Measurements from ENCODE around the gene SORL1-AS1.

The SORL1-AS1 gene

DNA sequence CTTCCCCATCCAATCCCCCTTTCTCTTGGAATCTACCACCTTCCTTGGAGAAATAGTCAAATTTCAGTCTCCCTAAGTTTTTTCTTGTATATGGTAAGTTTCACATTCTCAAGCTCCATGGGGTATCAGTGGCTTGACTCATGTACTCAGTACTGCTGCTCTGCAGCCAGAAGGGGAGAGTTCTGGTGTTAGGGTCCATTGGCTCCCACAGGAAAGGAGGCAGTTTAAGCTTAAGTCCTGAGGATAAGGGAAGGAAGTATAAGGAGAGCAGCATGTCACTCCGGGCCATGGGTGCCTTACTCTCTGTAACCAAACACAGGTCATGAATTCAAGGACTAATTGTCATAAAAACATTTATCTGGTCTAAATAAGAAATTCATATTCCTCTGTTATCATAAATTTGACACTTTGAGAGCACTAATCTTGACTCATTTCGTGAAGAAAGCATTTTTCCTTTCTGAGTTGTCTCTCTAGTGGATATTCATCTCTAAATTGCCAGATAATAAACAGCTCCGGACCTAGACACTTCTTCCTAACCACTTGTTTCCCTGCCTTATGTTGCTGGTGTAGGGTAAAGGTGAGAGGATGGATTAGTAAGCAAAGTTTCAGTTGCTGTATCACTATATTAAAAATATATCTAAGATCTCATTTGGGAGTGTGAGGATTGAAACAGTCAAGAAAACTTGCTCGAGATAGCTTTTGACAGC, 20.8 kb downstream of the SORL1-AS1 start:
- H3K4me3 ChIP-seq (ENCODE audit: low read depth, low read length): no peak overlapping the region

DNA sequence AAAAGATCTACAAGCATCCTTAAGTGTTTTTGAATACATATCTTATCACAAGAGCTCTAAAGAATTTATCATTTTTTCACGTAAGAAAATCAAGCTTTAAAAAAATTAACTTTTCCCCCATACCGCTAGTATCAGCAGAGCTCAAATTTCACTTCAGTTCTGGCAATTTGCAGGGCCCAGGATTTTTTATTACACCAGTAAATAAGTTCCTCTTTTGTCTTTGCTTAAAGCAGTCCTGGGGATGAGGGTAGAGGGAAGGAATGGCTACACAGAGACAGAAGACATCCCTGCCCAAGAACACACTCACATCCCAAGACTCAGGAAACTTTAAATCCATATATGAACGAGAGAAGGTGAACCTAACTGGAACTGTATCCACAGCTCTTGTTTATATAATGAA, 23.2 kb downstream of the SORL1-AS1 start:
- Histone ChIP-seq H2BK5ac (ENCODE audit: low read depth, low read length, poor library complexity) (no peak overlapping the region), H3K14ac (ENCODE audit: low read length) (no peak overlapping the region), H4K8ac (ENCODE audit: low read depth, low read length) (no peak overlapping the region), H2BK120ac (ENCODE audit: insufficient read depth, low read length, poor library complexity) (no peak overlapping the region), H3K23ac (ENCODE audit: low read length) (no peak overlapping the region), H4K91ac (ENCODE audit: low read depth, low read length) (no peak overlapping the region), H2AK5ac (ENCODE audit: low read length) (no peak overlapping the region), H3K27me3 (ENCODE audit: insufficient read depth, low read length) (no peaks in the 10 kb centered on the region), H3K79me1 (ENCODE audit: low read length) (no peaks in the 10 kb centered on the region), H3K9ac (ENCODE audit: low read length) (no peak overlapping the region), H3K4me2 (ENCODE audit: low read length) (no peak overlapping the region), H2AFZ (ENCODE audit: insufficient read depth, low read length, poor library complexity) (no peak overlapping the region), H3K18ac (ENCODE audit: low read length) (no peak overlapping the region), H3K4ac (ENCODE audit: low read depth, low read length) (no peak overlapping the region), H3K4me1 (ENCODE audit: control insufficient read depth in 1 of 2, insufficient read depth in 2 of 2, low read length in 2 of 2) (peaks cover 0 to 7% of the 10 kb centered on the region in 2 experiments), H3K9me3 (ENCODE audit: insufficient read depth, low read depth, low read length) (no peaks in the 10 kb centered on the region), H2BK12ac (ENCODE audit: low read length) (no peak overlapping the region), H4K12ac (ENCODE audit: low read depth, low read length) (no peak overlapping the region), H3K4me3 (ENCODE audit: low read depth, low read length) (no peak overlapping the region), H3K36me3 (ENCODE audit: control insufficient read depth in 1 of 2, insufficient read depth in 2 of 2, low read length in 2 of 2) (no peaks in the 10 kb centered on the region), H3K27ac (ENCODE audit: low read depth, low read length) (no peak overlapping the region), H3K79me2 (ENCODE audit: control insufficient read depth, insufficient read depth, low read length, poor library complexity) (no peaks in the 10 kb centered on the region)
- no peak for DNase-seq
- no CpG with 5 or more reads among the region's 3 CpGs for WGBS (ENCODE audit: extremely low coverage, insufficient coverage, insufficient read length)

More for the DNA sequence above, 20.8 kb downstream of the SORL1-AS1 start:
- Histone ChIP-seq H3K14ac (ENCODE audit: low read length) (no peak overlapping the region), H4K91ac (ENCODE audit: low read depth, low read length) (no peak overlapping the region), H2BK5ac (ENCODE audit: low read depth, low read length, poor library complexity) (no peak overlapping the region), H3K4me1 (ENCODE audit: control insufficient read depth in 1 of 2, insufficient read depth in 2 of 2, low read length in 2 of 2) (peaks cover 0 to 3% of the 10 kb centered on the region in 2 experiments), H3K23ac (ENCODE audit: low read length) (no peak overlapping the region), H3K4me2 (ENCODE audit: low read length) (no peak overlapping the region), H3K4ac (ENCODE audit: low read depth, low read length) (no peak overlapping the region), H4K8ac (ENCODE audit: low read depth, low read length) (no peak overlapping the region), H3K79me1 (ENCODE audit: low read length) (no peaks in the 10 kb centered on the region), H2BK120ac (ENCODE audit: insufficient read depth, low read length, poor library complexity) (no peak overlapping the region), H2AFZ (ENCODE audit: insufficient read depth, low read length, poor library complexity) (no peak overlapping the region), H2AK5ac (ENCODE audit: low read length) (no peak overlapping the region), H3K79me2 (ENCODE audit: control insufficient read depth, insufficient read depth, low read length, poor library complexity) (no peaks in the 10 kb centered on the region), H3K27ac (ENCODE audit: low read depth, low read length) (no peak overlapping the region), H4K12ac (ENCODE audit: low read depth, low read length) (no peak overlapping the region), H3K9me3 (ENCODE audit: insufficient read depth, low read depth, low read length) (no peaks in the 10 kb centered on the region), H3K18ac (ENCODE audit: low read length) (no peak overlapping the region), H3K27me3 (ENCODE audit: insufficient read depth, low read length) (no peaks in the 10 kb centered on the region), H2BK12ac (ENCODE audit: low read length) (no peak overlapping the region), H3K36me3 (ENCODE audit: control insufficient read depth in 1 of 2, insufficient read depth in 2 of 2, low read length in 2 of 2) (no peaks in the 10 kb centered on the region), H3K9ac (ENCODE audit: low read length) (no peak overlapping the region)
- DNase-seq: no peak
- no CpG with 5 or more reads among the region's 4 CpGs for WGBS (ENCODE audit: extremely low coverage, insufficient coverage, insufficient read length)

DNA sequence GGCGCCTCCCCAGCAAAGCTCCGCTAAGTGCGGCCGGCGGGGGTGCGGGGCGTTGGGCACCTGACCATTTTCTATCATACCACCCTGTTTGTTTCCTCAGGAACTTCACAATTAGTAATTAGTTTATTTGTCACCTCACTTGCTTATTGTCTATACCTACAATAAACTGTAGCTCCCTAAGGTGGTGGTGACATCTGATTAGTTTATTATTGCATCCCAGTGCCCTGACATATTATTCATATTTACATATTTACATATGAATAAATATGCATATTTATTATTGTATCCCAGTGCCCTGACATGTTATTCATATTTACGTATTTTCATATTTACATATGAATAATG, 25.4 kb downstream of the SORL1-AS1 start:
- no peak overlapping the region for H2BK12ac ChIP-seq (ENCODE audit: low read length)
- no peaks in the 10 kb centered on the region for H3K36me3 ChIP-seq (ENCODE audit: control insufficient read depth in 1 of 2, insufficient read depth in 2 of 2, low read length in 2 of 2)
- no peaks in the 10 kb centered on the region for H3K27me3 ChIP-seq (ENCODE audit: insufficient read depth, low read length)
- no peaks in the 10 kb centered on the region for H3K9me3 ChIP-seq (ENCODE audit: insufficient read depth, low read depth, low read length)
- H4K91ac ChIP-seq (ENCODE audit: low read depth, low read length): no peak overlapping the region
- H3K27ac ChIP-seq (ENCODE audit: low read depth, low read length): no peak overlapping the region
- no CpG with 5 or more reads among the region's 8 CpGs for WGBS (ENCODE audit: extremely low coverage, insufficient coverage, insufficient read length)
- peak overlapping the region; percentile 34 for H3K4me3 ChIP-seq (ENCODE audit: low read depth, low read length)
- H2BK120ac ChIP-seq (ENCODE audit: insufficient read depth, low read length, poor library complexity): no peak overlapping the region
- no peak overlapping the region for H4K12ac ChIP-seq (ENCODE audit: low read depth, low read length)
- DNase-seq: no peak
- no peak overlapping the region for H3K9ac ChIP-seq (ENCODE audit: low read length)
- H3K79me2 ChIP-seq (ENCODE audit: control insufficient read depth, insufficient read depth, low read length, poor library complexity): no peaks in the 10 kb centered on the region
- H3K4me2 ChIP-seq (ENCODE audit: low read length): peak overlapping the region; percentile 55
- H3K4me1 ChIP-seq (ENCODE audit: control insufficient read depth in 1 of 2, insufficient read depth in 2 of 2, low read length in 2 of 2): peaks cover 0 to 7% of the 10 kb centered on the region in 2 experiments
- no peak overlapping the region for H3K4ac ChIP-seq (ENCODE audit: low read depth, low read length)
- H3K79me1 ChIP-seq (ENCODE audit: low read length): no peaks in the 10 kb centered on the region
- H4K8ac ChIP-seq (ENCODE audit: low read depth, low read length): no peak overlapping the region
- no peak overlapping the region for H2AFZ ChIP-seq (ENCODE audit: insufficient read depth, low read length, poor library complexity)
- H2BK5ac ChIP-seq (ENCODE audit: low read depth, low read length, poor library complexity): no peak overlapping the region
- H3K14ac ChIP-seq (ENCODE audit: low read length): no peak overlapping the region
- H2AK5ac ChIP-seq (ENCODE audit: low read length): no peak overlapping the region
- no peak overlapping the region for H3K23ac ChIP-seq (ENCODE audit: low read length)
- H3K18ac ChIP-seq (ENCODE audit: low read length): no peak overlapping the region

DNA sequence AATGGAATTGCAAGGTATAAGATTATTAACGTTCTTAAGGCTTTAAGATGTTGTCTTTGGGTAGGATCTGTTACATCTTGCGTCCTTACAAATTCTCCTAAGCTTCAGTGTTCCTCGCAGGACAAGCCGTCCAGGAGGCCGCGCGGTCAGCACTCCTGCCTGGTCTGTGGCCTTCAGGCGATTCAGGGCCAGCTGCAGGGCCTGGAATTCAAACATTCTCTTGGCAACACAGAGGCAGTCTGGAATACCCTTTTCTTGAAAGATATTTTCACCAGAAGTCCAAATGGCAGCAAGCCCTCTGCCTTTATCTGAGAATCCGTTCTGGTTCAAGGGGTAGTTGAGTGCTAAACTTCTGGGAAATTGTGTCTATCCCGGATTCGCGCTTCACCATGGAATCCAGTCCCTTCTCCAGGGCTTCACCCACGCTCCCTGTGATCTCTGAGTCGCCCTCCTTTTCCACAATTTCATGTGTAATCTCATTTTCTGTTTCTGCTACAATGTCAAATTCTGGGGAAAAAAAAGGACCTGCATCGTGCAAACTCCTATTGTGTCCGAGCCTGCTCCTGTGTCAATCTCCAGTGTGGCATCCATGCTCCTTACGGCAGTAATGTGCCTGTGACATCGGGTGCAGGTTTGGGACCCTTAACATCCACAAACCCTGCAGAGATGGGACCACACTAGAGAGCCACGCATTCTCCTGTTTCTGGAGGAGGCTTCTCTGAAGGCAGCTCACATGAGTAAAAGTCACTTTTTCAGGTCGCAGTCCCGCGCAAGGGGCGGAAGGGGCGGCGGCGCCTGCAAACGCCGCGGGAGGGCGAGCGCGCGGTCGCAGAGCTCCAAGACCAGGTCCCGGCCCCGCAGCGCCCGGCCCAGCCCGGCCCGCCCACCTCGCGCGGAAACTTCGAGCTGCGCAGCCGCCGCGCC, 26.0 kb downstream of the SORL1-AS1 start:
- Histone ChIP-seq H3K23ac (ENCODE audit: low read length) (no peak overlapping the region), H3K14ac (ENCODE audit: low read length) (no peak overlapping the region), H3K27ac (ENCODE audit: low read depth, low read length) (no peak overlapping the region), H3K4me2 (ENCODE audit: low read length) (peak overlapping the region; percentile 55), H3K27me3 (ENCODE audit: insufficient read depth, low read length) (no peaks in the 10 kb centered on the region), H3K9me3 (ENCODE audit: insufficient read depth, low read depth, low read length) (no peaks in the 10 kb centered on the region), H3K18ac (ENCODE audit: low read length) (no peak overlapping the region), H3K4ac (ENCODE audit: low read depth, low read length) (no peak overlapping the region), H4K12ac (ENCODE audit: low read depth, low read length) (no peak overlapping the region), H3K9ac (ENCODE audit: low read length) (no peak overlapping the region), H3K79me1 (ENCODE audit: low read length) (no peaks in the 10 kb centered on the region), H2AFZ (ENCODE audit: insufficient read depth, low read length, poor library complexity) (no peak overlapping the region), H3K36me3 (ENCODE audit: control insufficient read depth in 1 of 2, insufficient read depth in 2 of 2, low read length in 2 of 2) (no peaks in the 10 kb centered on the region), H4K8ac (ENCODE audit: low read depth, low read length) (peak overlapping the region; percentile 8), H3K4me3 (ENCODE audit: low read depth, low read length) (peak overlapping the region; percentile 34), H2BK5ac (ENCODE audit: low read depth, low read length, poor library complexity) (no peak overlapping the region), H3K4me1 (ENCODE audit: control insufficient read depth in 1 of 2, insufficient read depth in 2 of 2, low read length in 2 of 2) (peaks cover 0 to 7% of the 10 kb centered on the region in 2 experiments), H4K91ac (ENCODE audit: low read depth, low read length) (no peak overlapping the region), H2BK120ac (ENCODE audit: insufficient read depth, low read length, poor library complexity) (no peak overlapping the region), H3K79me2 (ENCODE audit: control insufficient read depth, insufficient read depth, low read length, poor library complexity) (no peaks in the 10 kb centered on the region), H2BK12ac (ENCODE audit: low read length) (no peak overlapping the region), H2AK5ac (ENCODE audit: low read length) (no peak overlapping the region)
- WGBS (ENCODE audit: extremely low coverage, insufficient coverage, insufficient read length): no CpG with 5 or more reads among the region's 48 CpGs
- DNase-seq: peak; percentile 72 to 73

Measured in trophoblast cell (in vitro differentiated cells and primary cell).